HG02938 (cell line): ENCODE results near the gene PIK3CG.
A peak's percentile ranks its signal among the peaks of the same experiment; 100 is the strongest.

Experiments
- ATAC-seq: cut with Tn5 transposase; IDR thresholded peaks from one replicate; pipeline ENCODE4 v1.9.1; 2021; ENCODE audit warnings: mild to moderate bottlenecking, moderate library complexity; ENCODE audit not compliant: unreplicated experiment

Gene PIK3CG

GRCh38 chr7:106858618-106859532 lies 6.2 kb upstream of the PIK3CG start:
- ATAC-seq = no peak

GRCh38 chr7:106862317-106863089 lies 2.6 kb upstream of the PIK3CG start:
- no peak for ATAC-seq

GRCh38 chr7:106863274-106863997 lies 1.6 kb upstream of the PIK3CG start:
- no peak for ATAC-seq

- peak; percentile 28 for ATAC-seq
These were observed 592 bp upstream of the PIK3CG start for GRCh38 chr7:106864298-106865081.

GRCh38 chr7:106866298-106867281 lies 1.5 kb downstream of the PIK3CG start:
- peak; percentile 28 for ATAC-seq

- no peak for ATAC-seq
These were observed 2.7 kb downstream of the PIK3CG start for GRCh38 chr7:106867641-106868351.

GRCh38 chr7:106868364-106868763 lies 3.3 kb downstream of the PIK3CG start:
- ATAC-seq = no peak

- no peak for ATAC-seq
These were observed 4.9 kb downstream of the PIK3CG start for GRCh38 chr7:106869954-106870353.

- no peak for ATAC-seq
These were observed 5.4 kb downstream of the PIK3CG start for GRCh38 chr7:106870528-106870927.

GRCh38 chr7:106870983-106871410 lies 5.9 kb downstream of the PIK3CG start:
- ATAC-seq = peak; percentile 93

- no peak for ATAC-seq
These were observed 6.9 kb downstream of the PIK3CG start for GRCh38 chr7:106871793-106872571.

GRCh38 chr7:106872763-106873162 lies 7.7 kb downstream of the PIK3CG start:
- no peak for ATAC-seq

- no peak for ATAC-seq
These were observed 9.0 kb downstream of the PIK3CG start for GRCh38 chr7:106874076-106874475.

- no peak for ATAC-seq
These were observed 10.4 kb downstream of the PIK3CG start for GRCh38 chr7:106875508-106875907.

- ATAC-seq = no peak
These were observed 13.8 kb downstream of the PIK3CG start for GRCh38 chr7:106878748-106879439.

GRCh38 chr7:106881984-106882383 lies 16.9 kb downstream of the PIK3CG start:
- ATAC-seq = no peak

- ATAC-seq = no peak
These were observed 18.5 kb downstream of the PIK3CG start for GRCh38 chr7:106883456-106884026.
